ENCODE data around the gene DHRS11. TPM values are rescaled to one million over a fixed set of nuclear protein-coding genes. Genes with fewer than 3 reads are reported as not detected.

DHRS11 gene
- total and polyA plus RNA-seq, 2 experiments from 2014 or later, result 3.1 to 4.7 TPM

DNA sequence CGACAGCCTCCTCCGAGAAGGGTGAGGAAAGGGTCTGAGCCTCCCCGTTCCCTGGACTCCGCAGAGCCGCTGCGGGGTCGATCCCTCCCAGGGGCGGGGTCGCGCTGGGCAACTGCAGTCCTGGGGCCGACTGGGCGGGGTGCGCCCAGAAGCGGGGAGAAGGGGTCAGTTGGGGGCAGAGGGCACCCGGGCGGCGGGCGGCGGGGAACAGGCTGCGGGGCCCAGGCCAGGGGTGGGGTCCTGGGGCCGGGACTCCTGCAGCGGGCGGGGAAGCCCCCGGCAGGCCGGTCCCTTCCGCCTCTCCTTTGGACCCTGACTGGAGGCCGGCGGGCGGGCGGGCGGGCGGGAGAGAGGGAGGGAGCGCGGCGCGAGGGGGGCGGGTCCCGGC, 46.6 kb upstream of the DHRS11 start:
- no peaks in the 10 kb centered on the region for H3K27me3 ChIP-seq (replicated peaks; ENCODE audit: insufficient read depth)
- H3K4me1 ChIP-seq (ENCODE audit: insufficient read depth), result peaks cover 28% of the 10 kb centered on the region
- H3K9me3 ChIP-seq (ENCODE audit: low read depth), result no peaks in the 10 kb centered on the region
- H2AFZ ChIP-seq, result peak overlapping the region; percentile 95; the same call in 1 of the 2 replicates
- in situ Hi-C loops (cut with MboI), result no loop called here
- H3K79me2 ChIP-seq (ENCODE audit: insufficient read depth), result peaks cover 88% of the 10 kb centered on the region
- H3K4me2 ChIP-seq (ENCODE audit: unreplicated experiment), result peak overlapping the region; percentile 92
- H3K4me3 ChIP-seq, result peak overlapping the region; percentile 95
- peaks cover 40% of the 10 kb centered on the region for H3F3A ChIP-seq (ENCODE audit: insufficient read depth)
- H3K36me3 ChIP-seq (ENCODE audit: low read depth), result peaks cover 12% of the 10 kb centered on the region; the same call in 1 of the 2 replicates
- DNase-seq, result no peak
- TF ChIP-seq EZH2 (IDR thresholded peaks at IDR 0.05; ENCODE audit: insufficient read depth, poor library complexity, severe bottlenecking) (no peak), EZH2phosphoT487 (IDR thresholded peaks at IDR 0.05; ENCODE audit: insufficient read depth, low read depth) (no peak)
- H3K9ac ChIP-seq, result peak overlapping the region; percentile 99
- H3K9me2 ChIP-seq (ENCODE audit: insufficient read depth), result no peaks in the 10 kb centered on the region
- peak overlapping the region; percentile 99 for H3K27ac ChIP-seq
- WGBS, 2 experiments (ENCODE audit: low coverage in 1 of 2, low lambda C conversion rate in 2 of 2, missing lambda C conversion rate in 2 of 2), result 0 to 3% methylated on average over 10 to 16 of the region's 38 CpGs
- H4K20me1 ChIP-seq (ENCODE audit: insufficient read depth), result peaks cover 14% of the 10 kb centered on the region; the same call in 1 of the 2 replicates

DNA sequence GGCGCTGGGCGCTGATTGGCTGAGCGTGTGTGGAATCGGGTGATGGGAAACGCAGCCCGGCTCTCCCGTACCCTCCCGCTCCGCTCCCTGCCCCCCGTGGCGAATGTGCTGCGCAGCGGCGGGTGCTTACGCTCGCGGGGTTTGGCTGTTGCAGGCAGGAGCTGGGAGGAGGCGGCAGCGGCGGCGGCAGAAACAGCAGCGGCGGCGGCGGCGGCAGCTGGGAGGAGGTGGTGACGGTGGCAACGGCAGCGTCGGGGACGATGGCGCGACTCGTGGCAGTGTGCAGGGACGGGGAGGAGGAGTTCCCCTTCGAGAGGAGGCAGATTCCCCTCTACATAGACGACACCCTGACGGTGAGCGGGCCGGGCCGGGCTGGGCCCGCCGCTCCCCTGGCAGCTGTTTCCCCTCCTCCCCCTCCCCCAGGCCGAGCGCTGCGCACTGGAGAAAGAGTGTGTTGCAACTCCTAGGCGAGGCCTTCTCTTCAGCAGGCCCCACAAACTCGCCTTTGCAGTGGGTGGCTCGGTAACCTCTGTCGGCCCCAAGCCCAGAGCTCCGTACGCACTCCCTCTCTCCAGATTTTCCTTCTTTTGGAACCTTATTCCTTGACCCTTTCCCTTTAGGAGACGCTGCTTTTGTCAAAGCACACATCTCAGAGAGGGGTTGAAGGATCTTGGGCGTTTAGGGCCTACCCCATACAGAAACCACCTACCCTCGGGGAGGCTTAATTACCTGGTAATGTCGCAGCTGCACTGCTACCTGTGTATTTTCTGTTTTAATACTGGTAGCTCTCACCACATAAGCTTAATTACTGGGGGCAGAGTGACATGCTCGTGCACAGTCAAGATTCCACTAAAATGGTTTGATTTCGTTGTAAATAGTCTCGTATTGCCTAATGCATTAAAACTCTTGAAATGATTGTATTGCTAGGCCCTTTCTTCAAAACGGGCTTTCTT, 45.9 kb upstream of the DHRS11 start:
- H3F3A ChIP-seq (ENCODE audit: insufficient read depth), result peaks cover 40% of the 10 kb centered on the region
- peak overlapping the region; percentile 99 for H3K4me3 ChIP-seq
- peak overlapping the region; percentile 99 for H3K9ac ChIP-seq
- H3K36me3 ChIP-seq (ENCODE audit: low read depth), result peaks cover 13% of the 10 kb centered on the region; the same call in 1 of the 2 replicates
- H3K9me2 ChIP-seq (ENCODE audit: insufficient read depth), result no peaks in the 10 kb centered on the region
- no peaks in the 10 kb centered on the region for H3K27me3 ChIP-seq (replicated peaks; ENCODE audit: insufficient read depth)
- H3K79me2 ChIP-seq (ENCODE audit: insufficient read depth), result peaks cover 88% of the 10 kb centered on the region
- no peaks in the 10 kb centered on the region for H3K9me3 ChIP-seq (ENCODE audit: low read depth)
- H3K4me2 ChIP-seq (ENCODE audit: unreplicated experiment), result peak overlapping the region; percentile 98
- in situ Hi-C loops (cut with MboI), result no loop called here
- 1 to 2% methylated on average over 19 to 52 of the region's 60 CpGs for WGBS, 2 experiments (ENCODE audit: low coverage in 1 of 2, low lambda C conversion rate in 2 of 2, missing lambda C conversion rate in 2 of 2)
- DNase-seq, result peak; percentile 98
- TF ChIP-seq EZH2phosphoT487 (IDR thresholded peaks at IDR 0.05; ENCODE audit: insufficient read depth, low read depth), result no peak
- TF ChIP-seq EZH2 (IDR thresholded peaks at IDR 0.05; ENCODE audit: insufficient read depth, poor library complexity, severe bottlenecking), result no peak
- H3K27ac ChIP-seq, result peak overlapping the region; percentile 94
- H2AFZ ChIP-seq, result no peak overlapping the region
- peaks cover 28% of the 10 kb centered on the region for H3K4me1 ChIP-seq (ENCODE audit: insufficient read depth)
- peaks cover 19% of the 10 kb centered on the region; the same call in 1 of the 2 replicates for H4K20me1 ChIP-seq (ENCODE audit: insufficient read depth)

DNA sequence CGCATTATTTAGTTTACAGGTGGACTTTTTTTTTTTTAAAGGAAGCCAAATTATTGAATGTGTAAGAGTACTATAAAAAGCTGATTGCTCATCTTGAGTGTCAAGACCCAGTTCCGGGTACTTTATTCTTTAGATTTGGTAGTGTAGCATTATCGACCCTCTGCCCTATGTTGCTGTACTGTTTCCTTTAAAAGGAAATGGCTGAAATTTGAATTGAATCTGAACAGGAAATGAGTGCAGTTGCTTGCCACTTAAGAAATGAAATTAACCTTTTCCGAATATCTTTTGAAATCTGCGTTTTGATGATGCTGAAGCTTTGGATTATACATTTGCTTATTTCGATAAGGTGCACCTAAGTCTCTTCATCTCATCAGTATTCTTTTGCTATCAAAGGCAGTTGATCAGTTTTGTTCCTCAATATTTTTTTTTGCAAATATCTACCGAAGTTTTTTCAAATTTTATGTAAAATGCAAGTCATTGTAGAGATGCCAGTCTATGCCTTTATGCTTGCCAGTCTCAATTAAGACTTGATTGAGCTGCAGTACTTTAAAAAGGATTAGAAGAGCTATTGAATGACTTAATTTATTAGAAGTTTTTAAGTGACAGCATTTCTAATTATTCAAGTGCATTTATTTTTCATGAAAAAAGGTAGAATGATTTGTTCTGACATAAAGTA, 45.1 kb upstream of the DHRS11 start:
- Histone ChIP-seq H3F3A (ENCODE audit: insufficient read depth) (peaks cover 38% of the 10 kb centered on the region), H3K27me3 (replicated peaks; ENCODE audit: insufficient read depth) (no peaks in the 10 kb centered on the region), H4K20me1 (ENCODE audit: insufficient read depth) (peaks cover 21% of the 10 kb centered on the region; the same call in 1 of the 2 replicates), H3K4me3 (peak overlapping the region; percentile 99), H3K9me3 (ENCODE audit: low read depth) (no peaks in the 10 kb centered on the region), H3K4me1 (ENCODE audit: insufficient read depth) (peaks cover 28% of the 10 kb centered on the region), H3K79me2 (ENCODE audit: insufficient read depth) (peaks cover 88% of the 10 kb centered on the region), H3K27ac (peak overlapping the region; percentile 94), H3K36me3 (ENCODE audit: low read depth) (peaks cover 13% of the 10 kb centered on the region; the same call in 1 of the 2 replicates), H3K9me2 (ENCODE audit: insufficient read depth) (no peaks in the 10 kb centered on the region), H3K4me2 (ENCODE audit: unreplicated experiment) (peak overlapping the region; percentile 98), H2AFZ (no peak overlapping the region), H3K9ac (peak overlapping the region; percentile 99)
- in situ Hi-C loops (cut with MboI), result no loop called here
- TF ChIP-seq EZH2 (IDR thresholded peaks at IDR 0.05; ENCODE audit: insufficient read depth, poor library complexity, severe bottlenecking) (no peak), EZH2phosphoT487 (IDR thresholded peaks at IDR 0.05; ENCODE audit: insufficient read depth, low read depth) (no peak)
- 1 to 3% methylated on average over 7 of the region's 7 CpGs for WGBS, 2 experiments (ENCODE audit: low coverage in 1 of 2, low lambda C conversion rate in 2 of 2, missing lambda C conversion rate in 2 of 2)
- peak; percentile 39 for DNase-seq

GRCh38 chr17:36547776-36548175, 43.9 kb upstream of the DHRS11 start:
- DNase-seq, result peak; percentile 16
- in situ Hi-C loops (cut with MboI), result no loop called here
- Histone ChIP-seq H3K9me2 (ENCODE audit: insufficient read depth) (no peaks in the 10 kb centered on the region), H3K27ac (peak overlapping the region; percentile 94), H3K36me3 (ENCODE audit: low read depth) (peaks cover 13% of the 10 kb centered on the region; the same call in 1 of the 2 replicates), H3K9me3 (ENCODE audit: low read depth) (no peaks in the 10 kb centered on the region), H3K9ac (peak overlapping the region; percentile 99), H3K4me2 (ENCODE audit: unreplicated experiment) (peak overlapping the region; percentile 98), H3K4me3 (peak overlapping the region; percentile 99), H4K20me1 (ENCODE audit: insufficient read depth) (peaks cover 30% of the 10 kb centered on the region; the same call in 1 of the 2 replicates), H3K27me3 (replicated peaks; ENCODE audit: insufficient read depth) (no peaks in the 10 kb centered on the region), H3K4me1 (ENCODE audit: insufficient read depth) (peaks cover 28% of the 10 kb centered on the region), H3K79me2 (ENCODE audit: insufficient read depth) (peaks cover 88% of the 10 kb centered on the region), H2AFZ (no peak overlapping the region), H3F3A (ENCODE audit: insufficient read depth) (peaks cover 38% of the 10 kb centered on the region)
- TF ChIP-seq EZH2 (IDR thresholded peaks at IDR 0.05; ENCODE audit: insufficient read depth, poor library complexity, severe bottlenecking), result no peak
- TF ChIP-seq EZH2phosphoT487 (IDR thresholded peaks at IDR 0.05; ENCODE audit: insufficient read depth, low read depth), result no peak

Measured in GM23248 (cell line).